IPS-NIHi7 (cell line): ENCODE measurements around the gene SLC1A5.
A peak's percentile ranks its signal among the peaks of the same experiment; 100 is the strongest.

Source experiments
- DNase-seq: peaks from one replicate; pipeline ENCODE4 v3.0.0; 2012; ENCODE audit warnings: mixed read lengths; ENCODE audit errors: extremely low spot score

SLC1A5 gene

DNA sequence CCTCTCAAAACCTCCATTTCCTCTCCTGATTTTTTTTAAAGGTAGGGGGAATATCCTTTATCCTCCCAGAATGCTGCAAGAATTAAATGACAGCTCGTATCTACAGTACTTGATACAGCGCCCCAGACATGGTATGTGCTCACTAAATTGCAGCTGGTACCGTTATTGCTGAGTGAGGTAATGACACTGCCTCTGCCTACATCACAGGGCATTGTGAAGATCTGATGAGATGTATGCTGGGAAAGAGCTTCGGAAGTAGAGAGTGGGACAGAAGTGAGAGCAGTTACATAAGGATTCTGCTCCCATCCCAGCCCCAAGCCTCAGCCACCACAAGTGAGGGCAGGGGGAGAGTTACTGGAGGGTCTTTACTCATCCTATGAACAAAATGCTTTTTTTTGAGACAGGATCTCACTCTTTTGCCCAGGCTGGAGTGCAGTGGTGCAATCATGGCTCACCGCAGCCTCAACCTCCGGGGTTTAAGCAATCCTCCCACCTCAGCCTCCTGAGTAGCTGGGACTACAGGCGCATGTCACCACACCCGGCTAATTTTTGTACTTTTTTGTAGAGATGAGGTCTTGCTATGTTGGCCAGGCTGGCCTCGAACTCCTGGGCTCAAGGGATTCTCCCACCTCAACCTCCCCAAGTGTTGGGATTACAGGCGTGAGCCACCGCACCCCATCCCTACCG lies 44.2 kb downstream of the SLC1A5 start:
- no peak for DNase-seq

DNA sequence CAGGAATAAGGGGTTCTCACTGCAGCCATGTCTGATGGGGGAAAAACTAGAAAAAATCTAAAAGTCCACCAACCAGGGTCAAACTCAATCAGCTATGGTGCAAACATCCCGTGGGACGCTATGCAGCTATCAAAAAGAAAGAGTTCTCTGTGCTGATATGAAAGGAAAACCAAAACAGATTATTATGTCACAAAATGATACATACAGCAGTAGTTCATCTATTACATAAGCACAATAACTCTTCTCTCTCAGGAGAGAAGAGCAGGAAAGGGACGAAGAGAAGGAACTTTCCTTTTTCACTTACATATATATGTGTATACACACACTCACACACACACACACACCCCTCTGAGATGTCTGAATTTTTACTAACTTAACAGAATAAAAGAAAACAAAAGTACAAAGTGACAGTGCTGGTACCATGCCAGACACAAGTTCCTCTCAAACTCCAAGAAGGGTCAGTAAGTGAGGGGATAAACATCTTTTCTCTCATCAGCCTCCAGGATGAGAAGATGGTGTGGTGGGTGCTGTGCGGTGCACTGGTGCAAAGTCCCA lies 45.4 kb downstream of the SLC1A5 start:
- DNase-seq: no peak

DNA sequence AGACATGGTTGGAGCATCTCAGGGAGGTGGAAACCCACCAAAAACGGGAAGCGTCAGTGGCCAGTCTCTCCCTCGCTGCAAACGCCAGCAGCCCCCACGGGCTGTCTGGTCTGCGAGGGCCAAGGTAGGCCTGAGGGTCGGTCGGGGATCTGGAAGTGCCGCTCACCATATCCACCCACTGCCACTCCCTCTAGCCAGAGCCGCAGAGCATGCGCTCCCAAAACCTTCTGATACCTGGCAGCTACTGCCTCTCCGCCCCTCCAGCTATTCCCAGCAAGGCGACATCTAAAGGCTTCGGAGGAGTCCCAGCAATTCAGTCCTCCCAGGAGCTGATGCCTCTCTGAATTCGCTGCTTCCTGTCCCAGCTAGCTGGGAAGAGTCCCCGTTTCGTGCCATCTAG lies 46.9 kb downstream of the SLC1A5 start:
- DNase-seq: no peak

DNA sequence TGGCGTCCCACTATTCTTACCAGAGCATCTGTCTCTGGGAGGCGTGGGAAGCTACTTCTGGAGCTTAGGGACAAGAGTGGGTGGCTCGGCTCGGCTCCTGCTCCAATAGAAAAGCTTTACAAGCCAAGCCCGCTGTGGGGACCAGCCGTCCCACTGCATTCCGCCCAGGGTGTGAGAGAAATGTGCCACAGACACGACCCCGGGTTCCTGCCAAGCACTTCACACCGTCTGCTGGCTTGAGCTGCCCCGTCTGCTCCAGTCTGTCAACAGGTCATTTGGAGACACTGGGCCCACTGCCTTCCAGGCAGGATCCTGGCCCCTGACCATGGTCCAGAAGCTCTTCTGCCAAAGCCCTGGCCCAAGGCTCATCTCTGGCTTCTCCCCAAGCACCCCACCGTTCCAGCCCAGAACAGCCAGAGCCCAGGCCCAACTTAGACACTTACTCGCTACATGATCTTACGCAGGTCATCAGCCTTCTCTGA lies 49.1 kb downstream of the SLC1A5 start:
- no peak for DNase-seq

DNA sequence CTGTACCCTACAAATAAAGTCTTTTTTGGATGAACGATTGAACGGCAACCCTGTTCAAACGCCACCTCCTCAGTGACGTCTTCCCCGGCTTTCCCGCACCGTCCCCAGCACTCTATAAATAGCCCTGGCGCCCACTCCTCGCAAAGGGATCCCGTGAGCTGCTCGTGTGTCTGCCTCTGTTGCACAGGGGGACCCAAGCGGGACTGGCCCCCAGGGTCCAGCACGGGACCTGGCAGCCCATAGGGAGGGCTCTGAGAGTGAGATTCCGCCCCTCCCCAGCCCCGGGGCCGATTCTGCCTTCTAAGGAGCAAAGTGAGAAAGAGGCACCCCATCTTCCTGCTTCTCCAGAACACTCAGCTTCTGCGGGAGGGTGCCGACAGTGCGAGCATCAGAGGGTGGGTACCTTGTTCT lies 50.6 kb downstream of the SLC1A5 start:
- no peak for DNase-seq

DNA sequence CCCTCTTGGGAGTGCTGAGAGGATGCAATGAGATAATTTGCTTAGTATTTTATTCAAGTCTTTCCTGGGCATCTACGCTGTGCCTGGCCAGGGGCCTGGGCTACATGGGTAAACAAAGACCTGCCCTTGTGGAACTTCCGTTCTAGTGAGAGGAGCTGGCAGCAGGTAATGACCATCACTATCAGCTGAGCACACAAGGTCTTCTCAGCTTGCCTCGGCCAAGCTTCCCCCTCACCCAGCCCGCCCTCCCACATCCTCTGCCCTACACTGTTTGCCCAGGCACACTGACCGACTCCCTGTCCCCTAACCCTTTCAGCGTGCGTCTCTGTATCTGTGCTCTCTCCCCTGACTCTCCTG lies 51.1 kb downstream of the SLC1A5 start:
- DNase-seq: no peak

DNA sequence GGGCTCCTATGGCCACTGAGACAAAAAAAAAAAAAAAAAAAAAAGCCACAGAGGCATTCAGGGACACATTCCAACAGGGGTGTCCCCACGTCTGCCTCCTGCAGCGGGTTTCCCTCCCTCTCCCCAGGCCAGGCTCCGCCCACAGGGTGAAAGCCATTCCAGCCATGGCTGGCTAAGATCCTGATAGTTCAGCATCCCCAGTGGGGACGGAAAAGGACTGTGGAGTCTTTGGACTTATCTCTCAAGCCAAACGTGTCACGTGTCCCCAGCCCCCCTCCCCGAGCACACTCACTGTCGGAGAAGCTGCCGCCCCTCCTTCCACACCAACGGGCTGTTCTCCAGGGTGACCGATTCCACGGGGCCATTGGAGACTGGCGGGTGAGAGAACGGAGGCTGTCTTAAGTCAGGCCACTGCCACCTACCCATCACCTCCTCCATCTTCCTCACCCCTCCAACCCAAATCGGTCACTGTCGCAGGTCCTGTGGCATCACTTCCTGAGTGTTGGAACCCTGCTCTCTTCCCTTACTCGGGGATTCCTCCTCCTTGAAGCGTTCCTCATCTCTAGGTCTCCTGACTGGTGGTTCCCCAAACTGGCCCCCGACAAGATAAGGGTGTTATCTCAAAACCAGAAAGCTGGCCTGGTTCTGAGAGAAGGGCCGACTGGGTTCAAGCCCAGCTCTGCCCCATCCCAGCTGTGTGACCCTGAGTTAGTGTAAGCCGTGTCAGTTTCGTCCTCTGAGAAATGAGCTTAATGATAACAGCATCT lies 51.7 kb downstream of the SLC1A5 start:
- DNase-seq: no peak

DNA sequence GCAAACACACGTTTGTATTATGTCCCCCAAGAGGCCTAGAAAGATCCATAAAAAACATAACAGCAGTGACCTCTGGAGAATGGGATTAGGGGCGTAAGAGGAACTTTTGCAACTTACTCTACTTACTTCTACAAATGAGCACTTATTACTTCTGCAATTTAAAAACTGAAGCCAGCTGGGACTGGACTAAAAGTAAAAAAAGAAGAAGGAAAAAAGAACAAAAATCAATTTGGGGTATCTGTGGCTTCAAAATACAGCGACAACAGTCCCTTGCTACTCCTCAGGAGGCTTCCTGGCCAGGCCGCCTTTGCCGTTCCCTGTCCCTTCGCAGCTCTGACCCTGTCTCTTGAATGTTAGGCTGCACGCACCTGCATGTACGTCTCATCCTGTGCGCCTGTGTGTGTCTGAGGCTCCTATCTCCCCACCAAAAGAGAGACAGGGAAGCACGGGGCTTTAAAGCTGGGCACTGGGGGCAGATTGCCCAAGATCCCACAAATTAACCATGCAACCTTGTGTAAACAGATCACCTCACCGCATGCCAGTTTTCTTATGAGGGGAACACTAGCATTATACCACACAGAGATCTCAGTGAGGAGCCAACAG lies 54.6 kb downstream of the SLC1A5 start:
- no peak for DNase-seq

DNA sequence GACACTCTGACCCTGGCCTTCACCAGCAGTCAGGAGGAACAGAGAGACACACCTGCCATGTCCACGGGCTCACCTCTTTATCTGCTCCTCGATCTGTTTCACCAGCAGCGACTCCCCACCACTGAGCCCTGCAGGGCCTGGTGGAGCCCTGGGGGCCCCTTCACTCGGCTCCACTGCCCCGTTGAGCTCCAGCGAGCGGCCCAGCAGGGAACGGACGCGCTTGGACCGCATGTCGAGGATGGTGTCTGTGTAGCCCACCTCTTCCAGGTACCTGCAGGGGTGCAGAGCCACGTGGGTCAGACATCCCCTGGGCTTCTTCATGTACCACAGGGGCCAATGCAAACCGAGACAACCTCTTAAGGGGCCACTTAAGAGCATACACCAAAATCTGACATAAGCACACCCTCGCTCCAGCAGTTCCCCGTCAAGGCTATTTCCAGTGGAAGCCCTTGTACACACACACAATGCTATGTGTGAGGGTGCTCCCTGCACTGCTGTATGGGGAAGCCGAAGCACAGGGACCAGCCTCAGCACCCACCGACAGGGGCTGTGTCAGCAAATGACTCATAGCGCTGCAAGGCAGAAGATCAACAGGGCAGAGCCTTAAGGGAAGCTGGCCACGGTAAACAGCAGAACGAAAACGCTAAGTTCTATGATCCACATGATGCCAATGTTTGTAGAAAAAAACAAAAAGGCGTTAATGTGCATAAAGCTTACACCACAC lies 55.3 kb downstream of the SLC1A5 start:
- DNase-seq: no peak

DNA sequence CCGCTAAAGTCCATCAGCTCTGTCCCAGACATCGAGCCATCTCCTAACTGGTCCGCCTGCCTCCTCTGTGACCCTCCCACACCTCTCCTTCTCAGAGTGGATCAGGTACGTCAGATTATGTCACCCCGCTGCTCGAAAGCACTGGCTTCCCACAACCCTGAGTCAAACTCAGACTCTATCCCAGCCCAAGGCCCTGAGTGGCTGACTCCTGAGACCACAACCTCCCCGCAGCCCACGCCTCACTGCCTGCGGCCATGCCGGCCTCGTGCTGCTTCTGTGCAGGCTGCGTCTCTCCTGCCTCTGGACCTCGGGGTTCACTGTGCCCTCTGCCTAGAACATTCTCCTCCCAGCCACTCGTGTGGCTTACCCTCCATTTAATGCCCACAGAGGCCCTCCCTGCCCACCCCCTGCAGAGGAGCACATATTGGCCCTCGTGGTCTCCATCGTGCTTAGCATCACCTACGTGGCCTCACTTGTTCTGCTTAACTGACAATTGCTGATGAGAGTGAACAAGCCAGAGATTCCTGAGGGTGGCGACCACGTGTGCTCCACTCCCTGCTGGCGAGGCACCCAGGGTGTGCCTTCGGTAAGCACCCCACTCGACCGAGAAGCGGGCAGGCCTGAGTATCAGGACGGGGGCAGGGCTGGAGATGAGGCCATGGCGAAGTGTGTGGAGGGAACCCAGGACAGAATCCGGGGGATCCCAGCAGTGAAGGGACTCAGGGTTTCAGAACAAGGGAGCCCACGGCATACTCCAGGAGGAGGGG lies 56.0 kb downstream of the SLC1A5 start:
- no peak for DNase-seq

DNA sequence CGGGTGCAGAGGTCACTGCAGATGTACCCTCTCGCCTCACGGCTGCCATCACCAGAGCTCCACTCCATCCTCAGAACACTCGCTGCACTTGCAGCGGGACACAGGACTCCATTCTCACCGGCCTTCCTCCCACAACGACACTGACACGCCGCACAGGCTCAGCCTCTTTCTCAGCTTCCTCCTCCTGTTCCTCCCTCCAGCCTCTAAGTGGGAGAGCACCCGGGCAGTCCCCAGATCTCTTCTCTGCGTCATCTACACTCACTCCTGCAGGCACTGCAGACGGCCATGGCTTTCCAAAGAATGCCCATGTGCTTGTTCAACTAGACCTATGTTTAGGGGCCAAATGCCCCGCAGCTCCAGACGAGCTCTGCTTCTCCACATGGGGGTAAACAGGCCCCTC lies 56.8 kb downstream of the SLC1A5 start:
- DNase-seq: no peak

DNA sequence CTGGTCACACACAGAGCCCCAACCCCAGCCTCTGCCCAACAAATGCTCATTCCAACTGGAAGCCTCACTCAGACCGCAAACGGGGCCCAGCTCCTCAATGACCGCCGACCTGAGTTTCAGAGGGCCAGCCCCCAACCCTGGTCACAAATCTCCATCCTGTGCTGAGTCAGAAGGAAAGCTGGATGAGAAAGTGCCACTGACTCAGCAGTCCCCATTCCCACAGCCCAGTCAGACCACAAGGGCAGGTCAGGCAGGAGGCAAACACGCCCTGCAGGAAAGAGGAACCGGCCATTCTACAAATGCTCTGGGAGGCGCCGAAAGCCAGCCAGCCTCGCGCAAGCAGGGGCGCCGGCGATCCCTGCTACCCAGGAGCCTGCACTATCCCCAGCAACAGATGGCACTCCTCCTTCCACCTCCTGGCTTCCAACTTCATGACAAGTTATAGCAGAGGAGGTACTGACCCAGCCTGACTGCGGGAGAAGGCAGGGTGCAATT lies 57.3 kb downstream of the SLC1A5 start:
- DNase-seq: no peak

DNA sequence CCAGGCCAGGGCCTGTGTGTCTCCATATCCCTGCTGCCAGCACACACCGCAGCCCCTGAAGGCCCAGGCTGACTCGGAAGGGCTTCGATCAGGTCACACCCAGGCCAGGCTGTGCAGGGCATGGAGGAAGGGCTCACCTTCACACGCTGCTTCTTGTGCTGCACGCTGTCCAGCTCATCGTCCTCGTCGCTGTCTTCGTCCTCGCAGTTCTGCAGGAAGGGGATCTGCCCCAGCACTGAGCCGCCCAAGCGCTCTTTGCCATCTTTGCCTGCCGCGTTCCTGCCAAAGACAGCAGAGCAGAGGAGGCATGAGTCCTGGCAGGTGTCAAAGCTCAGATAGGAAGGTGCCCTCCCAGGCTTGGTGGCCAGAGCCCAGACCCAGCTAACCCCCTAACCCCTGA lies 57.8 kb downstream of the SLC1A5 start:
- DNase-seq: no peak

DNA sequence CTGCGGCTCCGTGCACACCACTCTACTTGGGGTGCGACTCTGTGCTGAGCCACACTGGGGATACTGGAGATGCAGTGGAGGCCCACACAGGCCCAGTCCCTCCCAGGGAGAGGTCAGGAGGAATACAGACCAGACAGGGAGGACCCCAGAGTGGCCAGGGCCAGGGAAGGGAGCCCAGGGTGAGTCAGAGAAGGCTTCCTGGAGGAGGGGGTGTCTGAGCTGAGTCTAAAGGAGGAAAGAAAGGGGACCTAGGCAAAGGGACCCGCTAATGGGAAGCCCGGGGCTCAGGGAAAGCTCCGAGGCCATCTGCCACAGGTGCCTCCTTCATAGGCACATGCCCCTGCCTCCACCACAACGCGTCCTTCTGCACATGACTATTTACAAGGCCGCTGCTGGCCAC lies 58.2 kb downstream of the SLC1A5 start:
- DNase-seq: no peak

DNA sequence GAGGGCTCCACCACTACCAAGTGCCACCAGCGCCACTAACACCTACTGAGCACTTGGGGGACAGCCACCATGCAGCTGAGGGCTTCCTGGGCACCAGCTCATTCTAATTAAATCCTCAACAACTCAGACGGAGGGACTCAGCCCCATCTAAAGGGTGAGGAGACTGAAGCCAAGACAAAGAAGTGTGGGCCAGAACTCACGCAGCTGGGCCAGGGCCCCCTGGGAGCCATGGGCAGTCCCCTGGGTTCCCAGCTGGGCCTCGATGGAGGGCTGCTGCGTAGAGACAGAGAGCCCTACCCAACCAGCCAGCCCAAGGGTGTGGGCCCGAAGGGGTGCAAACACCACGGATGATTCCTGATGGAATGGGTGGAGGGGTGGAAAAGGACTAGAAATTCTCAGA lies 58.7 kb downstream of the SLC1A5 start:
- no peak for DNase-seq

DNA sequence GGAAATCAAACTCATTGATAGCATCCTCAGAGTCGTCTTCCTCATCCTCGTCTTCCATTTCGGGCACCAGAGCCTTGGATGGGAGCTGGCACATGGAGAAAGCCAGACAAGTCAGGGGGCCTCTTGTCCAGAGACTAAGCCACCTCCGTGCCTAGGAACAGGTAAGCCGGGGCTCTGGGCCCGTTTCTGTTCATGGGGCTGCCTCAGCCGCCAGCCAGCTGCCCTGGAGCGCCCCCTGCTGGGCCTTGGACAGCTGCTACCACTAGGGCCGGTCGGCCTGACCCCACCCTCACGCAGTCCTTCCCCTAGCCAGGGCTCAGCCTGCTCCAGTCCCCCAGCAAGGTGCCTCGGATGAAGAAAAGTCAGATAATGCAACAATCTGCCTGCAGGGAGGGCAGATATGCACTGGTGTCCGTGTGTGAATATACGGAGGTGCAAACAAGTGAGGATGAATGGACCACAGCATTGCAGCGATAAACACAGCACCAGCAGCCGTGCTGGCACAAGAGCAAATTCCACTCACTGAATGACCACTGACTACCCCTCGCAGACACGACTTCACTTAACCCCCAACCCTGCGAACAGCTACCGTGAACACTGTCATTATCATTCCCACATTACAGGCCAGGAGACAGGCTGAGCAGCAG lies 59.6 kb downstream of the SLC1A5 start:
- DNase-seq: peak; percentile 93

DNA sequence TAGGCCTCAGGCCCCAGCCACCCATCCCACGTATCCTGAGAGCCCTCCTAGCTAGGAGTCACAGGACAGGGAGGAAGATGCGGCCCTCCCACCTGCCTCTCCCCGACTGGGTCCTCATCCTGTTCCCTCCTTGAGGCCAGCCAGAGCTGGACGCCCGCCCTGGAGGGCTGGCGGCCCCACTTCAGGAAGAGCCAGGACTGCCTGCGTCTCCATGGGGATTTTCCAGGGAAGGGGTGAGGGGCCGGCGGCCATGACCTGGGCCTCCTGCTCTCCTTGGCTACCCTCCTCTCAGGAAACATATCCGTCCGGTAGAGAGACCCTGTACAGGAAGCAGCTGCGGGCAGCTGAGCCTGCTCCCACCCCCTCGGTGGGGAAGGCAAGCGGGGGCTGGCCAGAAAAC lies 60.2 kb downstream of the SLC1A5 start:
- no peak for DNase-seq

DNA sequence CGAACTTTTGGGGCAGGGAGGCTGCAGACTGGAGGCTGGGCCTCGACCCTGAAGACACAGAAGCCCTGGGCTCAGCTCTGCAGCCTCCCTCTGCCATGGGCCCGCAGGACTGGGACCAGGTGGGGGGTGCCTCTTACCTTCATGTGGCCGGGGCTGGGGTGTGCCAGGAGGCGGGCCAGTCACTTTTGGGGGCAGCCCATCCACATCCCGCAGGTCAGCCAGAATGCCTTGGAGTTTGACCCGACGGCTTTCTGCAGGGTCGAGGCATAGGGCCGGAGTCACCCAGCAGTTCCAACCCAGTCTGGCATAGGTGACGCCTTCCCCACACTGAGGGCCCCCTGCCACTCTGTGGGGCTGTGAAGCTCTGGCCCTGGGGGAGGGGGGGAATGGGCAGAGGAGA lies 60.6 kb downstream of the SLC1A5 start:
- DNase-seq: no peak

DNA sequence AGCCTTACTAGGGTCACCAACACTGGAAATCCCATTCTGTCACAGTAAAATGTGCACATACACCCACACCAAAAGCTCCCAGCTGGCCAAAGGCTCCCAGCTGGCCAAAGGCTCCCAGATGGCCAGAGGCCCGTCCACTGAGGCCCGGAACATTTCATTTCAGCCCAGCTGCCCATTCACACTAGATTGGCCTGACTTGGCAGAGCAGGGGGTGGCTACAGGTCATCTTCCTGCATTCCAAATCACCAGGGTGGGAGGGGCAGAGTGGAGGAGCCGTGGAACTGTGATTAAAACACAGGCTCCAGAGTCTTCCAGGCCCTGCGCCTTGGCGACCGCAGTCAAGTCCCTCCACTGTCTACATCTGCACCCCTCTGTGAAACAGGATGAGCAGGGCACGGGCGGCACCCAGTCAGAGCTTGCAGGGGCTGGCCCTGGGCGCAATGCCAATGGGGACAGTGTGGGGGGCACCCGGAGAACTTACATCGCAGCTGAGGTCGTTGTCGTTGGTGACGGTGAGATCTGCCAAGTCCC lies 61.4 kb downstream of the SLC1A5 start:
- no peak for DNase-seq

DNA sequence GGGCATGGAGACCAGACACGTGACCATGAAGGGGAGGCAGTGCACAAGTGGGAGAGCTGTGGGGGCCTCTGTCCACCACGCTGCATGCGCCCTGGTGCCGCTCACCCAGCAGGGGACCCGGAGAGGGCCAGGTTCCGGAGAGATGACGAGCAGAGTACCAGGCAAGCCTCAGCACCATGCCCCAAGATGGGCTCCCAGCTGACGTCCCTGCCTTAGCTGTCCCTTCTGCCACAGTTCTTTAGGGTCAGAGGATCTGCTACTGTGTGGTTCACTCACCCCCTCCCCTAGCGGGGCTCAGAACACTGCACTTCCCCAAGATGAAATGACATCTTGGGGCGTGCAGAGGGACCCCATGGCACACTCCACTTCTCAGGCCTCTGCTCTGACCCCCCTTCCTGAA lies 61.8 kb downstream of the SLC1A5 start:
- no peak for DNase-seq
